Lung (tissue), 12 donors: Measurements from ENCODE around the gene TMEM263. TPM values are rescaled to one million over a fixed set of nuclear protein-coding genes. Genes with fewer than 3 reads are reported as not detected.
A peak's percentile ranks its signal among the peaks of the same experiment; 100 is the strongest.

Source experiments
- ATAC-seq: fragments of 200-7000 bp; cut with Tn5 transposase; one replicate; pipeline ENCODE4 v1.9.1; 2020; ENCODE audit warnings: moderate number of reproducible peaks; ENCODE audit not compliant: insufficient read depth, low FRiP score
- DNase-seq, 3 donors: peaks; one replicate each; pipeline ENCODE4 v3.0.0-alpha.2; 2013 to 2017
- H3K27ac ChIP-seq, 2 donors: one replicate each; pipeline ENCODE4 v1.5.1; 2013; ENCODE audit warnings: mild to moderate bottlenecking in 2 of 2, moderate library complexity in 2 of 2, control low read depth in 1 of 2, inconsistent platforms in 1 of 2, low read depth in 1 of 2, low read length in 1 of 2
- H3K27me3 ChIP-seq, 3 donors: one replicate each; pipeline ENCODE4 v1.5.1; 2013; ENCODE audit warnings: low read length in 2 of 3; ENCODE audit not compliant: control insufficient read depth in 3 of 3, insufficient read depth in 3 of 3
- H3K36me3 ChIP-seq, 4 donors: one replicate each; pipeline ENCODE4 v1.5.1; 2013; ENCODE audit warnings: low read length in 4 of 4, mild to moderate bottlenecking in 1 of 4, moderate library complexity in 1 of 4; ENCODE audit not compliant: control insufficient read depth in 4 of 4, insufficient read depth in 4 of 4
- H3K4me1 ChIP-seq, 5 donors: one replicate each; pipeline ENCODE4 v1.5.1; 2013; ENCODE audit warnings: low read length in 5 of 5, mild to moderate bottlenecking in 2 of 5, moderate library complexity in 1 of 5; ENCODE audit not compliant: control insufficient read depth in 5 of 5, insufficient read depth in 5 of 5
- H3K4me3 ChIP-seq: one replicate; pipeline ENCODE4 v1.5.1; 2013; ENCODE audit warnings: mild to moderate bottlenecking, control low read depth, moderate library complexity
- H3K9ac ChIP-seq, 2 donors: one replicate each; pipeline ENCODE4 v1.5.1; 2013; ENCODE audit warnings: low read length in 2 of 2, control low read depth in 1 of 2; ENCODE audit not compliant: insufficient read depth in 1 of 2
- H3K9me3 ChIP-seq, 4 donors: one replicate each; pipeline ENCODE4 v1.5.1; 2013; ENCODE audit warnings: low read length in 3 of 4, mild to moderate bottlenecking in 1 of 4, moderate library complexity in 1 of 4; ENCODE audit not compliant: control insufficient read depth in 4 of 4, insufficient read depth in 3 of 4
- WGBS, 2 donors: extraction: QIAGEN DNeasy Blood & Tissue Kit; methylation state at CpG; one replicate each; pipeline ENCODE4 v1.1.7; 2013; 5-methylcytosine and 5-hydroxymethylcytosine counted together
- polyA plus RNA-seq, 2 donors: library from polyadenylated mRNA; stranded (reverse); fragments of 200-250 nt; gene quantifications; one replicate each; pipeline ENCODE4 v1.2.1, GENCODE V29; 2013
- total RNA-seq, 2 donors: library from RNA; depleted of rRNA in 1 of 2; stranded (reverse); fragments of >200 nt in 1 of 2; gene quantifications; one replicate each; pipeline ENCODE4 v1.2.1, GENCODE V29; 2014 to 2021
- TF ChIP-seq, protein P1 (sequence below): IDR thresholded peaks from 2 replicates; pipeline ENCODE4 v1.5.1; 2012; ENCODE audit warnings: mild to moderate bottlenecking; ENCODE audit errors: control extremely low read depth, extremely low read depth
- donor health status: control.
- donor health status: control.
- donor health status: Bipolar disorder and iron deficiency.
- donor health status: healthy.
- donor health status: DM: yes; HTN: yes; CAD: no.

TMEM263 gene
- total and polyA plus RNA-seq, 4 donors = 9.6 to 73.9 (median 22.2) TPM

DNA sequence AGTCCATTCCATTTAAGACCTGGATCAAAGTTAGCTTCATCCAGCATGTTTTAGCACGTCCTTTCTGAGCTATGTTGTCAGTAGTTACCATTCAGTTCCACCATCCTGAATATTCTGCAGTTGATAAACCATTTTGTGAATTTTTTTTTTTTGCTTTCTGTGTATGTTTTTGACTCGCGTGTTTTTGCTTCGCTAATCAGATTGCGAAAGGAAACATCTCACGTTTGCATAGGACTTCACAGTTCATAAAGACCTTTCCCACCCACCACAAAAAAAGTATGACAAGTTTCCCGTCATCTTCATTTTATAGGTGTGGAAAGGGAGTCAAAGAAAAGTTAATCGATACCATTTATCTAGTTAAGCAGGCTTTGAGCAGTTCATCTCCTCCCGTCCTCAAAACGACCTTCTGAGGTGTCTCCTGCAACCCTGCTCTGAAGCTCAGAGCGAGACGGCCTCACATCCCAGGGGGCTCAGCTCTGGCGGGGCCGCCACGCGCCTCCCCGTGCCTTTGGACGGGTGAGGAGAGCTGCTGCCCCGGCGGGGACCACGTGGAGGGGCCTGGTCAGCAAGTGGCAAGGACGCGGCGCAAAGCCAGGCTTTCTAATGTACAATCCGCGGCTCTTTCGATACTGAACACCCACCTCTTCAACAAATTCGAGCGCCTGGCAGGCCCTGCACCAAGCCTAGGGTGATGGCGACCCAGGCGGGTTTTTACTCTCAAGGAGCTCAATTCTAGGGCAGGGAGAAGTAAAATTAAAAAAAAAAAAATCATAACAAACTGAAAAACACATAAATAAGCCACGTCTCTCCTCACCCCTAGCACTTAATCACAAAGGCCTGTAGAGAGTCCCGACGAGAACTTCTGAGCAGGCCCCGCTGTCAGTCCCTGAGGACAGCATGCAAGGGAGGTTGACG lies 988 bp upstream of the TMEM263 start:
- no peak for ATAC-seq
- Histone ChIP-seq H3K9me3 (no peaks in the 10 kb centered on the region), H3K36me3 (peaks cover 0 to 3% (median 0%) of the 10 kb centered on the region in 4 donors), H3K4me3 (peak overlapping the region; percentile 98), H3K27ac (peak overlapping the region; percentile 99 to 100), H3K27me3 (no peaks in the 10 kb centered on the region), H3K4me1 (peaks cover 0 to 25% (median 5%) of the 10 kb centered on the region in 5 donors), H3K9ac (peak overlapping the region; percentile 70 to 76)
- TF ChIP-seq, protein P1, sequence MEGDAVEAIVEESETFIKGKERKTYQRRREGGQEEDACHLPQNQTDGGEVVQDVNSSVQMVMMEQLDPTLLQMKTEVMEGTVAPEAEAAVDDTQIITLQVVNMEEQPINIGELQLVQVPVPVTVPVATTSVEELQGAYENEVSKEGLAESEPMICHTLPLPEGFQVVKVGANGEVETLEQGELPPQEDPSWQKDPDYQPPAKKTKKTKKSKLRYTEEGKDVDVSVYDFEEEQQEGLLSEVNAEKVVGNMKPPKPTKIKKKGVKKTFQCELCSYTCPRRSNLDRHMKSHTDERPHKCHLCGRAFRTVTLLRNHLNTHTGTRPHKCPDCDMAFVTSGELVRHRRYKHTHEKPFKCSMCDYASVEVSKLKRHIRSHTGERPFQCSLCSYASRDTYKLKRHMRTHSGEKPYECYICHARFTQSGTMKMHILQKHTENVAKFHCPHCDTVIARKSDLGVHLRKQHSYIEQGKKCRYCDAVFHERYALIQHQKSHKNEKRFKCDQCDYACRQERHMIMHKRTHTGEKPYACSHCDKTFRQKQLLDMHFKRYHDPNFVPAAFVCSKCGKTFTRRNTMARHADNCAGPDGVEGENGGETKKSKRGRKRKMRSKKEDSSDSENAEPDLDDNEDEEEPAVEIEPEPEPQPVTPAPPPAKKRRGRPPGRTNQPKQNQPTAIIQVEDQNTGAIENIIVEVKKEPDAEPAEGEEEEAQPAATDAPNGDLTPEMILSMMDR = no peak
- 42 to 59% methylated on average over 36 of the region's 36 CpGs for WGBS, 2 donors
- DNase-seq = peak in 1 of 3 donors; percentile 19

DNA sequence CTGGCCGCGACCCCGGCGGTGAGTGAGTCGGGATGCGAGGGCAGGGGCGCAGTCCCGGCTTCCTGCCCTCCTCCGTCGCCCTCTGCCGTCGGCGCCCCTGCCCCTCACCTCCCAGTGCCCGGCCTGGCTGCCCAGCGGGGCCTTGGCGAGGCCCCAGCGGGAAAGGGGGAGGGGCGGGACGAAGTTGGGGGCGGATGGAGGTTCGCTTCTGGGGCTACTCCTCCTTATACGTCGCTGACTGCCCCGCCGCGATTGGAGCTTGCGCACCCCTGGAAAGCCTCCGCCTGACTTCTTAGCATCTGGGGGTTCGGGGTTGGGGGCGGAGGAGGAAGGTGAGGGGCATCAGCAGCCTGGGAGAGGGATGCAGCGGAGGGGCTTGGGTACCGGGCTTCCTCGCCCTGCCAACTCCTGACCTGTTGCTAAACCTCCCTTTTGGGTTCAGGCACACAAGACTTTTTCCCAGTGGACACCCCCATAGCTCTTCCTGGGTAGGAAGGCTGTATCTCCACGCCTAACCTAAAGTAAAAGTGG lies 406 bp downstream of the TMEM263 start:
- H3K36me3 ChIP-seq = peaks cover 0 to 7% (median 0%) of the 10 kb centered on the region in 4 donors
- DNase-seq (peak; percentile 87 to 89 (median 87)), ATAC-seq (no peak)
- H3K27me3 ChIP-seq = no peaks in the 10 kb centered on the region
- peak overlapping the region; percentile 99 to 100 for H3K27ac ChIP-seq
- no peaks in the 10 kb centered on the region for H3K9me3 ChIP-seq
- 0 to 1% methylated on average over 27 to 34 of the region's 34 CpGs for WGBS, 2 donors
- H3K4me3 ChIP-seq = peak overlapping the region; percentile 98
- H3K4me1 ChIP-seq = peaks cover 0 to 25% (median 5%) of the 10 kb centered on the region in 5 donors
- H3K9ac ChIP-seq = peak overlapping the region; percentile 87 to 98
- TF ChIP-seq, protein P1 = no peak

DNA sequence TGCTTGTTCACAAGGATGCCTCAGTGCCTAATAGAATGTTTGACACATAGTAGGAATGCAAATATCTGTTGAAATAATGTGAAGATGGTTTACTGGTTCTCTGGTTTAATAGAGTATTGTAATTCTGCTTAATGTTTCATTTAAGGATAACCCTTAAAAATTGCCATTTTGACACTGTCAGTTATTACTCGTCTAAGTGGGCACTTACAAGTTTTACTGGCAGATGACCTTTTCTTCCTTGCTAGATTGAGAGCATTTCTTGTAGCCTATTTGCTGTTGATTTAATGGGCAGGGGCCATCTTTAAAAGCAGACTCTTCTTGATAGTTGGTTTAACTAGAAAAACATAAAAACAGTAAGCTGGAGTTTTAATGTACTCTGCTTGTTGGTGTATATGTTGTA lies 1.9 kb downstream of the TMEM263 start:
- Histone ChIP-seq H3K9me3 (no peaks in the 10 kb centered on the region), H3K27me3 (no peaks in the 10 kb centered on the region), H3K27ac (peak overlapping the region in 1 of 2 donors; percentile 25), H3K4me3 (no peak overlapping the region), H3K4me1 (peaks cover 0 to 25% (median 8%) of the 10 kb centered on the region in 5 donors), H3K36me3 (peaks cover 0 to 7% (median 1%) of the 10 kb centered on the region in 4 donors), H3K9ac (peak overlapping the region in 1 of 2 donors; percentile 98)
- no peak for ATAC-seq
- TF ChIP-seq, protein P1 = no peak
- DNase-seq = peak in 2 of 3 donors; percentile 27 to 47
- WGBS, 2 donors = 18 to 23% methylated on average over 1 of the region's 1 CpG
